Neural crest cell (in vitro differentiated cells): ENCODE measurements around the gene DDX54. TPM values are rescaled to one million over a fixed set of nuclear protein-coding genes. Genes with fewer than 3 reads are reported as not detected.
"Not testable (repeated sequence)": the region's sequence is repeated elsewhere in the genome, so short reads cannot be mapped to it uniquely, and the experiment has no call there.

Experiments used
- DNase-seq: peaks from one replicate; pipeline ENCODE4 v3.0.0; 2021; ENCODE audit warnings: low read depth, mixed read lengths, low spot score
- H3K27ac Mint-ChIP-seq: one replicate; pipeline ENCODE4 v1.8.0; 2021; ENCODE audit warnings: mild to moderate bottlenecking, mixed read lengths; ENCODE audit not compliant: unreplicated experiment
- H3K27me3 Mint-ChIP-seq: 2 replicates; pipeline ENCODE4 v1.8.0; 2021; ENCODE audit warnings: low read depth, mild to moderate bottlenecking, mixed read lengths
- H3K36me3 Mint-ChIP-seq: 2 replicates; pipeline ENCODE4 v1.8.0; 2021; ENCODE audit warnings: low read depth, mild to moderate bottlenecking, mixed read lengths
- H3K4me1 Mint-ChIP-seq: 2 replicates; pipeline ENCODE4 v1.8.0; 2021; ENCODE audit warnings: mixed read lengths
- H3K4me3 Mint-ChIP-seq: one replicate; pipeline ENCODE4 v1.8.0; 2021; ENCODE audit warnings: mild to moderate bottlenecking, mixed read lengths
- H3K9me3 Mint-ChIP-seq: 2 replicates; pipeline ENCODE4 v1.8.0; 2021; ENCODE audit warnings: mixed read lengths
- total RNA-seq: library from RNA; stranded (reverse); gene quantifications from 2 replicates; pipeline ENCODE4 v1.2.1, GENCODE V29; 2021
- TF ChIP-seq, protein P1 (sequence below): fragments of 200-600 bp; sonication (generic); conservative IDR thresholded peaks from 2 replicates; pipeline ENCODE4 v1.5.0; 2021; ENCODE audit warnings: antibody characterized with exemption, mild to moderate bottlenecking

DDX54 gene
- total RNA-seq, 1 donor from 2014 or later, result 69.7 TPM

GRCh38 chr12:113120670-113121370 is 64.5 kb downstream of the DDX54 start:
- no peaks in the 10 kb centered on the region for H3K36me3 Mint-ChIP-seq
- H3K4me1 Mint-ChIP-seq, result peaks cover 6% of the 10 kb centered on the region
- H3K4me3 Mint-ChIP-seq, result no peak overlapping the region
- no peak for DNase-seq
- peaks cover 8% of the 10 kb centered on the region for H3K9me3 Mint-ChIP-seq
- H3K27me3 Mint-ChIP-seq, result peaks cover 21% of the 10 kb centered on the region
- TF ChIP-seq, protein P1, sequence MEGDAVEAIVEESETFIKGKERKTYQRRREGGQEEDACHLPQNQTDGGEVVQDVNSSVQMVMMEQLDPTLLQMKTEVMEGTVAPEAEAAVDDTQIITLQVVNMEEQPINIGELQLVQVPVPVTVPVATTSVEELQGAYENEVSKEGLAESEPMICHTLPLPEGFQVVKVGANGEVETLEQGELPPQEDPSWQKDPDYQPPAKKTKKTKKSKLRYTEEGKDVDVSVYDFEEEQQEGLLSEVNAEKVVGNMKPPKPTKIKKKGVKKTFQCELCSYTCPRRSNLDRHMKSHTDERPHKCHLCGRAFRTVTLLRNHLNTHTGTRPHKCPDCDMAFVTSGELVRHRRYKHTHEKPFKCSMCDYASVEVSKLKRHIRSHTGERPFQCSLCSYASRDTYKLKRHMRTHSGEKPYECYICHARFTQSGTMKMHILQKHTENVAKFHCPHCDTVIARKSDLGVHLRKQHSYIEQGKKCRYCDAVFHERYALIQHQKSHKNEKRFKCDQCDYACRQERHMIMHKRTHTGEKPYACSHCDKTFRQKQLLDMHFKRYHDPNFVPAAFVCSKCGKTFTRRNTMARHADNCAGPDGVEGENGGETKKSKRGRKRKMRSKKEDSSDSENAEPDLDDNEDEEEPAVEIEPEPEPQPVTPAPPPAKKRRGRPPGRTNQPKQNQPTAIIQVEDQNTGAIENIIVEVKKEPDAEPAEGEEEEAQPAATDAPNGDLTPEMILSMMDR, result no peak
- H3K27ac Mint-ChIP-seq, result peak overlapping the region; percentile 81

DNA sequence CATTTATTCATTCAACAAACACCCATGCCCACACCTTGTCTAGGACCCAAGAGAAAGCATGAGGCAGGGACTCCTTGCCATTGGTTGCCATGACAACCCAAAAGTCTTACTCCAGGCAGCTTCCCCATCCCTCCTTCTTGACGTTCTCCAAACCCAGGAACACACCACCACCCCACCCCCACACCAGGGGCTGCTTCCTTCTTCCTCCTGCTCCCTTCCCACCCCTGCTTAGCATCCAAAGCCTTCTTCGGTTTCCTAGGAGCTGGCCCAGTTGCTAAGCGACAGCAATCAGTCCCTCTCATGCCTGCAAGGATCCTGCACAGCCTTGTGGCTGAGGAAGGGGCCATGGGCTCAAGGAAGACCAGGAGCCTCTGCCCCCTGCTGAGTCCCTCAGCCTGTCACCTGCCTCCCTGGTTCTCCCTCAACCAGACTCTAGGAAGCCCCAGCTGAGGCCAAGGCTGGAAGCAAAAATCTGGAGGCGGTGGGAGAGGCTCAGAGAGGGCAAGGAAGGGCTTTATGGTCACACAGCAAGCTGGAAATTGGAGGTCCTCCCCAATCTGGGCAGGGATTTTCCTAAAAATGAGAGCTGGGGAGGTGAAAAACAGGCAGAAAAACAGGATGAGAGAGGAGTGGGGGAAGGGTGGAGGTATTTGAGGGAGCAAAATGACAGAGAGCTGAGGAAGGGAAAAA is 65.2 kb downstream of the DDX54 start:
- Mint-ChIP-seq H3K4me3 (no peak overlapping the region), H3K4me1 (peaks cover 6% of the 10 kb centered on the region), H3K27me3 (peaks cover 21% of the 10 kb centered on the region), H3K36me3 (no peaks in the 10 kb centered on the region), H3K9me3 (peaks cover 8% of the 10 kb centered on the region), H3K27ac (peak overlapping the region; percentile 81)
- TF ChIP-seq, protein P1, result no peak
- DNase-seq, result peak; percentile 24

DNA sequence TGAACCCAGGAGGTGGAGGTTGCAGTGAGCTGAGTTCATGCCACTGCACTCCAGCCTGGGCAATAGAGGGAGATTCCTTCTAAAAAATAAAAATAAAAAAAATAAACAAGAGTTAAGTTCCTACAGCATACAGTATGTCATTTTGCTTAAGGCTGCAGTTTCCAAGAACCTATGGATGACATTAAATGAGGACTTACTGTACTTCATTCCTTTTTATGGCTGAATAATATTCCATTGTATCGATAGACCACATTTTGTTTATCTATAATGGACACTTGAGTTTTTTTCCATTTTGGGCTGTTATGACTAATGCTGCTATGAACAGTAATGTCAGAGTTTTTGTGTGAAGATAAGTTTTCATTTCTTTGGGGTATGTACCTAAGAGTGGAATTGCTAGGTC is 67.1 kb downstream of the DDX54 start:
- Mint-ChIP-seq H3K27ac (no peak overlapping the region), H3K4me1 (peaks cover 6% of the 10 kb centered on the region), H3K36me3 (no peaks in the 10 kb centered on the region), H3K4me3 (no peak overlapping the region), H3K9me3 (peaks cover 5% of the 10 kb centered on the region), H3K27me3 (peaks cover 18% of the 10 kb centered on the region)
- TF ChIP-seq, protein P1, result no peak
- DNase-seq, result no peak

GRCh38 chr12:113117684-113118083 is 67.6 kb downstream of the DDX54 start:
- not testable (repeated sequence) for H3K27ac Mint-ChIP-seq, DNase-seq, H3K4me1 Mint-ChIP-seq, H3K4me3 Mint-ChIP-seq, H3K36me3 Mint-ChIP-seq, H3K9me3 Mint-ChIP-seq
- H3K27me3 Mint-ChIP-seq, result peaks cover 14% of the 10 kb centered on the region

GRCh38 chr12:113116875-113117274 is 68.4 kb downstream of the DDX54 start:
- TF ChIP-seq, protein P1, result no peak
- H3K36me3 Mint-ChIP-seq, result no peaks in the 10 kb centered on the region
- H3K4me1 Mint-ChIP-seq, result peaks cover 6% of the 10 kb centered on the region
- no peak overlapping the region for H3K27ac Mint-ChIP-seq
- no peak for DNase-seq
- H3K27me3 Mint-ChIP-seq, result peaks cover 8% of the 10 kb centered on the region
- no peaks in the 10 kb centered on the region for H3K9me3 Mint-ChIP-seq
- no peak overlapping the region for H3K4me3 Mint-ChIP-seq
